GM18502 (cell line): ENCODE measurements around the gene CTSO.
"Not testable (repeated sequence)": the region's sequence is repeated elsewhere in the genome, so short reads cannot be mapped to it uniquely, and the experiment has no call there.

Source experiments
- ATAC-seq: cut with Tn5 transposase; IDR thresholded peaks from one replicate; pipeline ENCODE4 v1.9.1; 2021; ENCODE audit warnings: mild to moderate bottlenecking; ENCODE audit not compliant: unreplicated experiment, poor library complexity

Gene CTSO

GRCh38 chr4:155909615-155910226 lies 43.9 kb downstream of the CTSO start:
- ATAC-seq: no peak

DNA sequence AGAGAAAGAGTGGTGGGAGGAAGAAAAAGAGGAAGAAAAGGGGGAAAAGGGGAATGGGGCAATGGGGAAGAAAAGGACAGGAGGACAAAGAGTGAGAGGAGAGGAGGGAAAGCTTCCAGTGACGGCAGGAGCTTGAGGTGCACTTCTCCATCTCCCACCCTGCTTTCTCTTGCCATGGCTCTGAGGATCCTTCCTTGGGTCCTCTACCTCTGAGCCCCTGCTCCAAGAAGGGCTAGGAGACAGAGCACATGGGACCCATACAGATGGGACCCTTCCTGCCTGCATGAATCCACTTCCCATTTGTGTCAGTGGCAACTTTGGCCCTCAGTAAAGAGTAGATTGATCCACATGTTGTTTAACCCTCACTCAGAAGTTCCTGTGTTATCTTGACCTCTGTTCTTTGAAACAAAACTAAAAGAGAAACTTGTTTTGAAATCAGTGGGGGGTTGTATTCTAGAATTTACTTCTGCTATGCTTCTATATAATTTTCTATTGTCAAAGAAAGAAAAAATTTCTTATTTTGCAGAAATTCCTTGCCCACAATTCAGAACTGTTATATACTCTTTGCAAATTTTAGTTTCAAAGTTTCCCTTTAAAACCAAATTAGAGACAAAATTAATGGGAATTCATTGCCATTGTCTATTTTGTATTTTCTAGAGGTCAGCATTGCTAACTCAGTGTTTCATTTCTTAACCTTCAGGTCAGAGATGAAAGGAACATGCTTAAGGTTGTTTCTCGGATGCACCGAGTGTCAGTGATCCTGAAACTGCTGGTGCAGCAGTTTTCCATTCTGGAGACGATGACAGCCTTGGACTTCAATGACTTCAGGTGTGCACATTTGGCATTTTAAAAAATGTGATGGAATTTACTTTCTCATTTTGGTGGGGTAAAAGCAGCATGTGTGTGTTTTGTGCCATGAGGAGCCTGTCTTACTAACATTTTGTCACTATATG lies 45.2 kb downstream of the CTSO start:
- peak; percentile 72 for ATAC-seq

- no peak for ATAC-seq
These were observed 46.1 kb downstream of the CTSO start for GRCh38 chr4:155907556-155907955.

GRCh38 chr4:155906554-155907247 lies 47.0 kb downstream of the CTSO start:
- ATAC-seq: no peak

DNA sequence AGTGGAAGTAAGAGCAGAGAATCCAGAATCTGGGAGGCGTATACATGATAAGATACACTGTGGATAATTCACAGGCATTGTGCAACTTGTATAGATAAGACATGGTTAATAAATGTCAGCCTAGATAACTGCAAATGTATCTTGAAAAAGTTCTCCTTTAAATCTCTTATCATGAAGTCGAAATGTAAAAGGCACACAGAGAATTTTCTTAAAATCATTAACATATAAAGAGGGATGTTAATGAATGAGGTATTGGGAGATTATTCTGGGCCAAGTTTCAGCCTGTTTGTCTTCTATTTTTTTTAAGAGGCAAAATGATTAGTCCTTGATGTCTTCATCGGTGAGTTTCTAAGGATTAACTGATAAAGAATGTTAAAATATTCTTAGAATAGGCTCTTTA lies 49.3 kb downstream of the CTSO start:
- ATAC-seq: no peak

- no peak for ATAC-seq
These were observed 50.2 kb downstream of the CTSO start, which contains the start of gene TDO2 for GRCh38 chr4:155903453-155903852. Gene TDO2, plus strand, starts transcription at chr4:155903696. Its CDS starts 63 bp downstream, at chr4:155903759.

GRCh38 chr4:155901013-155901412 lies 52.7 kb downstream of the CTSO start:
- ATAC-seq: no peak

DNA sequence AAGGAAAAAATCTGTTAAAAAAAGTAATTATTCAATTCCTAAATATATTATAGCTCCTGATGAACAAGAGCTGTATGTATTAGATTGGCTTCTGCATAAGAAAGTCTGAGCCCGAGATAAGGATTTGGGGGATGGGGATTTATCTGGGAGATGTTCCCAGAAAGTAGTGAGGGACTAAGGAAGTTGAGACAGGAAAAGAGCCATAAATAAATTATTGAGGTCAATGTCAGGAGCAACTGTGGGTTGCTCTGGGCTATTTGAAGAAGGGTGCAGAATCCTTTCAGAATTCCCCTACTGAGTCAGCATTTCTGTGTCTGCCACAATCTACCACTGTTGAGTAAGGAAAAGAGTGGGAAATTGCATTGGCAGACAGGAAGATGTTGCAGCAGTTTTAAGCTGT lies 53.3 kb downstream of the CTSO start:
- ATAC-seq: no peak

DNA sequence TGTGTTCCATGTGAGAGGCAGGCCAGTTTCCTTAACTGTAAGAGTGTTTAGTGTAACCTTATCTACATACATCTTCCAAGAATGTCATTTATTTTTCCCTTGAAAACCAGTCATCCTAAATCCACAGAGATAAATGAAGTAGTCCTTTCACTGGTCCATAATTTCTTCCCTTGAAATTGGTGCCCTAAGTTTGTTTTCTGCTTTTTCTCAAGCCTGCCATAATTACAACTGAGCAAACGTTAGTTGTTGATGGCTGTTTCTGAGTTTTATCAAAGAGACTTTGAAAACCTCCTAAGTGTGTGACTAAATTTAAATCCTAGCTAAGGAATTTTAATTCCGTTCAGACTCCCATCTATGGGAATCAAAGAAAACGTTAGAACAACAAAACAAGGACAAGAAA lies 53.8 kb downstream of the CTSO start:
- ATAC-seq: no peak

GRCh38 chr4:155898371-155898770 lies 55.3 kb downstream of the CTSO start:
- not testable (repeated sequence) for ATAC-seq

GRCh38 chr4:155891058-155891457 lies 62.6 kb downstream of the CTSO start:
- no peak for ATAC-seq

- ATAC-seq: no peak
These were observed 63.7 kb downstream of the CTSO start for GRCh38 chr4:155889946-155890345.

GRCh38 chr4:155889031-155889793 lies 64.5 kb downstream of the CTSO start:
- ATAC-seq: peak; percentile 71

GRCh38 chr4:155887847-155888570 lies 65.7 kb downstream of the CTSO start:
- ATAC-seq: no peak

- ATAC-seq: no peak
These were observed 66.6 kb downstream of the CTSO start for GRCh38 chr4:155887045-155887444.

GRCh38 chr4:155885666-155886065 lies 68.0 kb downstream of the CTSO start:
- no peak for ATAC-seq

DNA sequence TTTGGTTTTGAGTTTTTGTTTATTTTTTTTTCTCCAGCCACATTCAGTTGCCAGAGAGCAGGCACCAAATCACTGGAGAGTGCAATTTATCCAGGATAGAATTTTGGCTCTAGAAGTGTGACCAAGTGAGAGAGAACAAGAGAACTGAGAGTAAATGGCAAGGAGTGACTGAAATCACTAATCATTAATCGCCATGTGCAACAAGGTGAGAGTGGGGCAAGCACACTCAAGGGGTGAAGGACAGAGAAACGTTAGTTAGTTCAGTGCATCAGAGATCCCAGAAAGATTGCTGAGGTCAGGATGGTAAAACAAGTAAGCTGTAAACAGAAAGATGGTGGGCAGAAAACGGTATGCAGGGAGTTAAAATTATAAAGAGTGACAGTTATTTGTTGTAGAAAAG lies 69.8 kb downstream of the CTSO start:
- no peak for ATAC-seq

- ATAC-seq: peak; percentile 53
These were observed 72.1 kb downstream of the CTSO start for GRCh38 chr4:155881555-155881954.

GRCh38 chr4:155879767-155880166 lies 73.9 kb downstream of the CTSO start:
- no peak for ATAC-seq

GRCh38 chr4:155878611-155879010 lies 75.1 kb downstream of the CTSO start:
- ATAC-seq: no peak
